Middle frontal gyrus (tissue), 1 donor: ENCODE data around the gene C2CD2L.
A peak's percentile ranks its signal among the peaks of the same experiment; 100 is the strongest.
"Not testable (repeated sequence)": the region's sequence is repeated elsewhere in the genome, so short reads cannot be mapped to it uniquely, and the experiment has no call there.

Source experiments
- DNase-seq: peaks from one replicate; pipeline ENCODE4 v3.0.0-alpha.2; 2015; ENCODE audit warnings: low spot score; ENCODE audit errors: extremely low spot score

Gene C2CD2L

GRCh38 chr11:119115484-119116234, 8.5 kb downstream of the C2CD2L start:
- DNase-seq: no peak

GRCh38 chr11:119116235-119116594, 9.1 kb downstream of the C2CD2L start:
- no peak for DNase-seq

GRCh38 chr11:119116601-119117000, 9.5 kb downstream of the C2CD2L start:
- DNase-seq: no peak

GRCh38 chr11:119117004-119117706, 10.0 kb downstream of the C2CD2L start:
- DNase-seq: no peak

DNA sequence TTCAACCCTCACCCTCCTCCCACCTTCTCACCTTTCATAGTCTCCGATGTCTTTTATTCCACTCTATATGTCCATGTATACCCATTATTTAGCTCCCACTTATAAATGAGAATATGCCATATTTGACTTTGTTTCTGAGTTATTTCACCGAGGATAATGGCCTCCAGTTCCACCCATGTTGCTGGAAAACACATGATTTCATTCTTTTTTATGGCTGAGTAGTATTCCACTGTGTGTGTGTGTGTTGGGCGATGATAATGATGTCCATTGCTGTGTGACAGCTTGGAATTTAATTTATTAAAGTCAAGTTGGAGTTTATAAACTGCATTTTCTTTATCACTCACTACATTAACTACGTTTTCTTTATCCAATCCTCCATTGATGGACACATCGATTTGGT, 11.1 kb downstream of the C2CD2L start:
- DNase-seq: no peak

- no peak for DNase-seq
These were observed 11.8 kb downstream of the C2CD2L start for GRCh38 chr11:119118946-119119345.

GRCh38 chr11:119120639-119121007, 13.5 kb downstream of the C2CD2L start:
- DNase-seq: no peak

- peak; percentile 99 for DNase-seq
These were observed 14.1 kb downstream of the C2CD2L start, which contains the start of gene HINFP for GRCh38 chr11:119121008-119121810. Gene HINFP (plus strand): TSS chr11:119121580. CDS start chr11:119126945, 5,365 bp downstream.

DNA sequence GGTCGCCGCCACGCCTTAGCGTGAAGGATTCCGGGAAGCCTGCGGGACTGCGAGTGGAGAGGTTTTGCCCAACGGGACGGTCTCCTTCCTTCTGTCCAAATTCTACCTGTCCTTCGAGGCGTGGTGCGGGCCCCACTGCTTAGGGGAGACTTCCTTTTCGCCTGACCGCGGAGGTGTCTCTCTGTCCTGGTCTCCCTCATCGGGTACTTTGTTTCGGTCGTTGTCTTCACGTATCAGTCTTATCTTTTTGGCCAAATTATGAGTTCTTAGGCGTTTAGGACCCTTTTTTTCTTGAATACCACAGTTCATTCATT, 14.6 kb downstream of the C2CD2L start:
- DNase-seq: no peak

DNA sequence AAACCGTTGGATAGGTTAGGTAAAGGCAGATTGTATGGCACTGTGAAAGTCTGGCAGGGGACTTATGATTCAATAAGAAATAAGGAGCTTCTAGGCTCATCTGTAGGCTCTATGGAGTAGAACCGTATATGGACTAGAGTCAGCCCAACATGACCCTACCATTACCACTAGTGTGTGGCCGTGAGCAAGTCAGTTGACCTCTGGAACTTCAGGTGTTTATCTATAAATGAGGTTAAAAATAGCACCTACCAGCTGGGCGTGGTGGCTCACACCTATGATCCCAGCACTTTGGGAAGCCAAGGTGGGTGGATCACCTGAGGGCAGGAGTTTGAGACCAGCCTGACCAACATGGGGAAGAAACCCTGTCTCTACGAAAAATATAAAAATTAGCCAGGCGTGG, 18.7 kb downstream of the C2CD2L start:
- no peak for DNase-seq

DNA sequence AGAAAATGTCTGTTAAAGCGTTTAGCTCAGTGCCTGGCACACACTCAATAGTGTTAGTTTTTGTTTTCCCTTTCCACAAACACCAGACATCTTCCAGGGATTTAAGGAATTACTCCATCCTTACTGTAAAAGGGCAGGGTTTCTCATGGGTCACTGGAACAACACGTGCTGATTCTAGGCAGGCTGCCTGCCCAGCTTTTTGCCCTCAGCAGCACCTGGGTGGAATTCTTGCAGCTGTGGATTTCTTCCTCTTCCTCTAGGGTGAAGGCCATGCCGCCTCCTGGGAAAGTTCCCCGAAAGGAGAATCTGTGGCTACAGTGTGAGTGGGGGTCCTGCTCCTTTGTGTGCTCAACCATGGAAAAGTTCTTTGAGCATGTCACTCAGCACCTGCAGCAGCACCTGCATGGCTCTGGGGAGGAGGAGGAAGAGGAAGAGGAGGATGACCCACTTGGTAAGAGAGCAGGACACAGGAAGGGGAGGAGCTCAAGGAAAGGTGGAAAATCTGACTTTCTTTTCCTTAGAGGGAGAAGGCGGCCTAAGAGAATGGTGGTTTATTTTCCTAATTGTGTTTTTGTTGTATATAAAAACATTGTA, 19.6 kb downstream of the C2CD2L start:
- no peak for DNase-seq

DNA sequence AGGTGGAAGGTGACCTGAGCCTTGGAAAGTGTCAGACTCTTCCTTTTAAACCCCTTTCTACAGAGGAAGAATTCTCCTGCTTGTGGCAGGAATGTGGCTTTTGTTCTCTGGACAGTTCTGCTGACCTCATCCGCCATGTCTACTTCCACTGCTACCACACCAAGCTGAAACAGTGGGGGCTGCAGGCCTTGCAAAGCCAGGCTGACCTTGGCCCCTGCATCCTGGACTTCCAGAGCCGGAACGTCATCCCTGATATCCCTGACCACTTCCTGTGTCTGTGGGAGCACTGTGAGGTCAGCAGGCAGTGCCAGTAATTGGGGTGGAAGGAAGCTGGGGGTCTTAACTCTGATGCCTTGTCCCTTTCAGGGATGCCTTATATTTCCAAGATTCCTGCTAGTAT, 23.5 kb downstream of the C2CD2L start:
- no peak for DNase-seq

GRCh38 chr11:119134389-119134978, 27.3 kb downstream of the C2CD2L start:
- DNase-seq: no peak

- DNase-seq: not testable (repeated sequence)
These were observed 32.1 kb downstream of the C2CD2L start for GRCh38 chr11:119139276-119139675.

DNA sequence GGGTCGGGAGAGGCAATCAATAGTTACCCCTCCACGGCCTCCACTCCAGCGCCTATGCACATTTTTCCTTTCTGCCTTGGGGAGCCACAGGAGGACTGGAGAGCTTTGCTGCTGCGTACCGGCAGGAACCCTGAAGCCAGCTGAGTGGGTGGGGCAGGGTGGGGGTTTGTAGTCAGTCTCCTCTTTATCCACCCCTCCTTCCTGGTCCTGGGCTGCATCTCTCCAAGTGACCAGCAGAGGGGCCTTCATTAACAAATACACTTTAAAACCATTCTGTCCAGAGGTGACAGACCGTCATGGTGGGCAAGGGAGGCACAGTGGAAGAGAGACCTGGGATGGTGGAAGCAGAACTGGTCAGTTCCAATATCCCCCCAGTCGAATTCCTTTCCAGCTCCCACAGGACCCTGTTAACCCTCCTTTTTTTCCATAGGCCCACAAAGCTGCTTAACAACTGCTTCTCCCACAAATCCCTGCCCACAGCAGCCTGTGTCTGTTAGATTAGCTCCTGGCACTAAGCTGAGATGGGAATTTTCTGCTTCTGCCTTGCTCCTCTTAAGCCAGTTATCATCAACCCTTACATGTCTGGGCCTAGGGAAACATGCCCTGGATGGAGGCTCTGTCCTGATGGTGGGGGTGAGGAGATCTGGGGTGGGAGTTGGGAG, 37.8 kb downstream of the C2CD2L start:
- DNase-seq: no peak

GRCh38 chr11:119145551-119145950, 38.4 kb downstream of the C2CD2L start:
- no peak for DNase-seq

DNA sequence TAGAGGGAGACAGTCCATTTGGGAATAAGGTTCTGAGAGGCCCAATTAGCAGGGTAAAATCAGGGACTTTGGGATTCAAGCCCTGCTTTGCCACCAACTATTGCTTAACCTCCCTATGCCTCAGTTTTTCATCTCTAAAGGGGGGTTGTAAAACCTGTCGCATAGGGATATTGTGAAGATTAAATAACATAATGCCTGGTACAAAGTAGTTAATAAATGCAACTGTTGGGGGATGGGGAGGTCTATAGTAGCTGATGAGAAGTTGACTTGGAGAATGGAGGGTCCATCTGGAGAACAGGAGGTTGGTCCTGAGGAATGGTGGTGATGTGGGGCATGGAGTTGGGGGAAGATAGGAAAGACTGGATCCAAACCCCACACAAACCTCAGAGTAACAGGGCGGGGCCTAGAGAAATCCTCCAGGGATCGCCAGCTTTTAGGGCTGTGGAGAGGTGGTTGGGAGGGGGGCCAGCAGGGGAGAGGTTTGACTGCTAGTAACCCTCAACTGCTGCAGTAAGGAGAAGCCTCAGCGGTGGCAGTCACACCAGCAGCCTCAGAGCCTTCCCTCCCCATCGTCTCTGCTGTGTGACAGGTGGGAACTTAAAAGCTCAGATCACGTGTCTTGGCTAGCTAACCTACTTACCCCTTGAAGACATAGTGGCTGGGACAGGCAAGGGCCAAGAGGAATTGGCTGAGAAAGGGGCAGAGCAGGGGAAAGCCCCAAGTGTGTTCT, 40.6 kb downstream of the C2CD2L start:
- no peak for DNase-seq

GRCh38 chr11:119148720-119149017, 41.5 kb downstream of the C2CD2L start:
- DNase-seq: no peak

DNA sequence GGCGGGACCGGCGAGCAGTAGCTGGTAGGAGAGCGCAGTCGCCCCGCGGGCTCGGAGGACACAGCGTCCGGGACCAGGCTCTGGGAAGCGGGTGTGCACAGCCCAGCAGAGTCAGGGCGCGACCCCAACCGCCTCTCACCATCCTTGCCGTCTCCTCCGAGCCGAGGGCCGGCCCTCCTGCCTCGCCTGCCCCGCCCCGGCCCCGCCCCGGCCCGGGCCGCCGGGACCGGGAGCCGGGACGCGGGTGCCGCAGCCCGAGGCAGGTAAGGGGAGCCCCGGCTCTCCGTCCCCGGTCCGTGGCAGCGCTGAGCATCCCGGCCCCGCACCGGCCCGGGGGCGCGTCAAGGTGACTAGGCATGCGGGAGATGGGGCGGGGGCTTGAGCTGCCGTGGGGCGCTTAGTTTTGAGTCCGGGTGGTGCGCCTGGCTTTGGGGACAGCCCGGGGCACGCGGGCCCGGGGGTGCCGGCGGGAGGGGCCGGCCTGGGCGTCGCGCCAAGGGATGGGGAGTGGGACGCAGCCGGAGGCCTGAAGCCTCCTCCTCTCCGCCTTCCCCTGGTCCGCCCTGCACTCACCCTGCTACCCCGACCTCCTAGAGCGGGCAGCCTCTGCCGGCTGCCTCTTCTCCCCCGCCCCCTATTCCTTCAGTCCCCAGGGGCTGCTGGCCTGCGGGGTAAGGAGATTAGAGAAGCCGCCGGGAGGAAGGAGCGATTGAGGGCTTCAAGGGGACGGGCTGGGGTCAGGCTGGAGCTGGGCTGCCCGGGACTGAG, 42.1 kb downstream of the C2CD2L start, which contains the start of gene ABCG4:
Gene ABCG4 (plus strand): TSS at position 35 of the 768 bp plus-strand sequence. CDS start 914 bp downstream, outside the sequence.
- no peak for DNase-seq
